Stimulated activated naive CD4-positive, alpha-beta T cell treated with Interleukin-2 at 50 U/mL for 16 hours (primary cell): ENCODE results near the gene TMEM161A.
"Not testable (repeated sequence)": the region's sequence is repeated elsewhere in the genome, so short reads cannot be mapped to it uniquely, and the experiment has no call there.

Source experiments
- DNase-seq: peaks from one replicate; lab custom pipeline; 2025; lab: John Stamatoyannopoulos, UW

TMEM161A gene

GRCh38 chr19:19155495-19156219 lies 17.4 kb upstream of the TMEM161A start:
- no peak for DNase-seq

- DNase-seq: no peak
Observed at GRCh38 chr19:19154768-19155494, 16.7 kb upstream of the TMEM161A start.

- DNase-seq: no peak
Observed at GRCh38 chr19:19152668-19153384, 14.5 kb upstream of the TMEM161A start.

GRCh38 chr19:19151418-19151817 lies 13.1 kb upstream of the TMEM161A start:
- DNase-seq: no peak

DNA sequence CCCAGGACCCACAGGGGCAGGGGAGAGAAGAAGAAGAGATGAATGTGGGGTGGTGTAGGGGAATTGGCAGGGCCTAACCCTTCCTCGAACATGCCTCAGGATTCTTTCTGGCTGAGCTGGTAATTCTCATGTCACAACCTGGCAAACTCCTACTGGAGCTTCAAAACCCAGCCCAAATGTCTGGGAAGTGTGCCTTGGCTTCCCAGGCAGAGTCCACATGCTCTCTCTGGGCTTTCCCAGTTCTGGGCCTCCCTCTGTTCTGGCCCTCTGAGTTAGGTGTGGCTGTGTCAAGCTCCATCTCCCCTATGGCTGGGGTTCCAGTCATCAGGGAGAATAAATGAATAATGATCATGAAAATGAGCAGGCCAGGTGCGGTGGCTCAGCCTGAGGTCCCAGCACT lies 11.2 kb upstream of the TMEM161A start:
- DNase-seq: no peak

GRCh38 chr19:19148504-19148903 lies 10.2 kb upstream of the TMEM161A start:
- not testable (repeated sequence) for DNase-seq

- DNase-seq: no peak
Observed at GRCh38 chr19:19147344-19147743, 9.1 kb upstream of the TMEM161A start.

DNA sequence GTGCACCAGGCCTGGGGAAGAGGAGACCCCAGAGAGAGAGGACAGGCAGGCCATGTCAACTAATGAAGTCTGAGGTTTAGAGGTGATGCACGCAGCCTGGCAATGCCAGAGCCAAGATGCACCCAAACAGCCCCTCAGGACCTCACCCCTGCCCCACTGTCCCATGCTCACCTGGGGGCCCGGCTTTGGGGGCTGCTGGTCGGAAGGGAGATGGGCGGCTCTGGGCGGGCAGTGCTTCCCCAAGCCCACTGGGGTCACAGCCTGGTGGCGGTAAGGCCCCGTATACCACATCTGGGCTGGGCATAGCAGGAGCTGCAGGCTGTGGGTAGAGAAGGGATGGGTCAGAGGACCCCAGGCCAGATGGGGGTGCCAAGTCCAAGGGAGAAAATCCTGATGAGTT lies 8.6 kb upstream of the TMEM161A start:
- no peak for DNase-seq

DNA sequence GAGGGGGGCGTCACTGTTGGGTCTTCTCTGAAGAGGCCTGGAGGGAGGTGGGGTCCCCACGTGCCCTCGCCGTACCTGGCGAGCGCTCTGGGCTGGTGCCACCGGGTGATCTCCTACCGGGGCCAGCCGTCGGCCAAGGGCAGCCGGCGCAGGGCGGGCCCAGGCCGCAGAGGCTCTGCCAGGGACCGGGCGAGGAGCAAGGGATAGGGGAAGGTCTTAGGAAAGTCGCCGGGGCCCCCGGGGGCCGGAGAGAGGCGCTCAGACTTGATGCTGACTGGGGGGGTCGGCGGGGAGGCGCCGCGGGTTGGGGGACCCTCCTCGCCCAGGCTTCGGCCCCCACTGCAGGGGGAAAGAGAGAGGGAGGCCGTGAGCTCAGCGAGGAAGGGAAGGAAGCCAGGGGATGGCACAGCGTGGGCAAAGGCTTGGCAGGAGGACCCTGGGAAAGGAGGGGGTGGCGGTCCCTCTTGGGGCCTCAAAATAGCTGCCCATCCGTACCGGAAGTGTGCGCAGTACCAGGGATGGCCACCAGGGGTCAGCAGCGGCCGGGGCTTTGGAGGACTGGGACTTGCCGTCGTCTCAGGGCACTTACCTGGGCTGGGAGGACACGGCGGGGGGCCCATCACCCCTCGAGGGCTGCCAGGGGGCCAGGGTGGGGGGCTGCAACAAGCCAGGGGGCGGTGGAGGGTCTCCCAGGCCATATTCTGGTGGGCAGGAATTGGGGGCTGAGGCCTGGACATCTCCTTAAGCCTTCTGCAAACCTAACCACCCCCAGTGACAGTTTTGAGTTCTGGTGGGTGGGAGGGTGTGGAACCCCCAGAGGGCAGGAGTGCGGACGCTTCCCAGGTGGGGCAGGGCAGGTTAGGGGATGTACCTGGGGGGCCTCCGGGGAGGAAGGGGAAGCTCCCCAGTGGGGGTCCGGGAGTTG lies 7.7 kb upstream of the TMEM161A start:
- DNase-seq: peak; percentile 77

DNA sequence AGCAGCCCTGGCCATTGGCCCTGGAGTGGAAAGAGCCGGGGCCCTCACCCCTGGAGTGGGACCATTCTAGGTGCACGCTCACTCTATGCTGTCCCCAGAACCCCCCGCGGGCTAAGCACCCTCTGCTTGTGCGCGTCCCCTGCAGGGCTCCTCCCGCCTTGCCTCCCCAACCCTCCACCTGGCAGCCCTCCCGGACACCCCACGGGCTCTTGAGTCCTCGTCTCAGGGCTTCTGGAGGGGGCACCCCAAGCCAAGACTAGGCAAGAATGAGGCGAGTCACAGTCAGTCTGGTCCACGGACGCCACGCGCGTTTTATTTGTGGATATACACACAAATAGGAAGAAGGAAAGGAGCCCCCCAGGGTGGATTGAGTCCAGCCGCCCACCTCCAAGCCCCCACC lies 7.0 kb upstream of the TMEM161A start:
- DNase-seq: no peak

- no peak for DNase-seq
Observed at GRCh38 chr19:19142347-19142746, 4.1 kb upstream of the TMEM161A start.

DNA sequence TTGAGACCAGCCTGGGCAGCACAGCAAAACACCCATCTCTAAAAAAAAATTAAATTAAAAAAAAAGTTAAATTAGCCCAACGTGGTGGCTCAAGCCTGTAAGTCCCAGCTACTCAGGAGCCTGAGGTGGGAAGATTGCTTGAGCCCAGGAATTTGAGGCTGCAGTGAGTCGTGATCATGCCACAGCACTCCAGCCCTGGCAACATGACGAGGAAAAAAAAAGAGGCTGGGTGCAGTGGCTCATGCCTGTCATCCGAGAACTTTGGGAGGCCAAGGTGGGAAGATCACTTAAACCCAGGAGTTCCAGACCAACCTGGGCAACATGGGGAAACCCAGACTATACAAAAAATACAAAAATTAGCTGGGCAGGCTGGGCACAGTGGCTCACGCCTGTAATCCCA lies 2.2 kb upstream of the TMEM161A start:
- no peak for DNase-seq

GRCh38 chr19:19139876-19140229 lies 1.6 kb upstream of the TMEM161A start:
- no peak for DNase-seq

- no peak for DNase-seq
Observed at GRCh38 chr19:19137556-19138108, 646 bp downstream of the TMEM161A start.

DNA sequence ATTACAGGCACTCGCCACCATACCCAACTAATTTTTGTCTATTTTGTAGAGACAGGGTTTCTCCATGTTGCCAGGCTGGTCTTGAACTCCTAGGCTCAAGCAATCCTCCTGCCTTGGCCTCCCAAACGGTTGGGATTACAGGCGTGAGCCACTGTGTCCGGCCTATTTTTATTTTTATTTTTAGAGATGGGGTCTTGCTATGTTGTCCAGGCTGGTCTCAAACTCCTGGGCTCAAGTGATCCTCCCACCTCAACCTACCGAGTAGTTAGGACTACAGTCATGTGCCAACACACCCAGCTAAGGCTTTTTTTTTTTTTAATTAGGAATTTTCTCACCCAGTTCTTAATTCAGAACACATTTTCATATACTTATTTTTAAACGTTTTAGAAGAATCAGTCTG lies 2.6 kb downstream of the TMEM161A start:
- DNase-seq: not testable (repeated sequence)

DNA sequence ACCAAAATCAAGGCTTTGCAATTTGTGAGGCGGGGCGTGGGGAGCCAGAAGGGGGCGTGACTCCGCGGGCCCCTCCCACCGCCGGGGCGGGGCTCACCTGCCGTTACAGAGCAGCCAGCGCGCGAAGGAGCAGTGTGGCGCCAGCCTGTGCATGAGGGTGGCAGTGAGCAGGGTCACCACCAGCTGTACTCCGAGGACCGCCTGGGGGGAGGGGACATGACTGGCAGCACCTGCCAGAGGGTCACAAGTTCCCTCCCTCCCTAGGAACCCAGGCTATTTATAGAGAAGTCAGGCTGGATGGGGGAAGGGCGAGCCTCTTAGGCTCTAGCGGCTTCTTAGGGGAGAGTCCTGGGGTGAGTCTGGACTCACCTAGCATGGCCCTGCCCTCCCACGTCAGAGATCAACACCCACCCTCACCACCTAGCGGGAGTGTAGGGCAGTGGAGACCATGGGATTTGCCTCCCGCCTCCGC lies 3.6 kb downstream of the TMEM161A start:
- peak; percentile 5 for DNase-seq

DNA sequence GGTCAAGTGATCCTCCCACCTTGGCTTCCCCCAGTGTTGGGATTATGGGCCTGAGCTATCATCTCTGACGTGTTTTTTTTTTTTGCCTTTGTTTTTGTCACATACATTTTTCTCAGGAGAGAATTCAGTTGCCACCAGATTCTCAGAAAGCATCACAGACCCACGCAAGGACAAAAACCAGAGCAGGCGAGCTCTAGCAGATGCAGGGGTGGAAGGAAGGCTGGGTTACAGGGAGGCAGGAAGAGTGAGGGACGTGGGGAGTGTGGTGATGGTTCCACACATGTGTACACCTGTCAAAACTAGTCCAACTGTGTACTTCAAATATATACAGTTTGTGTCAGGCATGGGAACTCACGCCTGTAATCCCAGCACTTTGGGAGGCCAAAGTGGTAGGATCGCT lies 4.3 kb downstream of the TMEM161A start:
- no peak for DNase-seq

- no peak for DNase-seq
Observed at GRCh38 chr19:19132912-19133311, 5.4 kb downstream of the TMEM161A start.

- no peak for DNase-seq
Observed at GRCh38 chr19:19131989-19132388, 6.3 kb downstream of the TMEM161A start.

DNA sequence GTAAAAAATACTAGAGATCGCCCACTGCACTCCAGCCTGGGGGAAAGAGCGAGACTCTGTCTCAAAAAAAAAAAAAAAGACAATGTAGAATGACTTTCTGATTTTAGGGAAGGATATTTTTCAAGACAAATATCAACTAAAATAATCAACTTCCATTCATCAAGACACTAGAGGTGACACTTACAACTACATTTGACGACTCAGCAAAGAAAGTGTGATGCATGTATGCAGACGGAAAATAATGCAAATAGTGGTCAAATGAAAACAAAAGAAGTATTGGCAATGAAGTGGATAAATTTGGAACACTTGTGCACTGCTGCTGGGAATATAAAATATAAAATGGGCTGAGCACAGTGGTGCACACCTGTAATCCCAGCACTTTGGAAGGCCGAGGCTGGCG lies 12.2 kb downstream of the TMEM161A start:
- no peak for DNase-seq

DNA sequence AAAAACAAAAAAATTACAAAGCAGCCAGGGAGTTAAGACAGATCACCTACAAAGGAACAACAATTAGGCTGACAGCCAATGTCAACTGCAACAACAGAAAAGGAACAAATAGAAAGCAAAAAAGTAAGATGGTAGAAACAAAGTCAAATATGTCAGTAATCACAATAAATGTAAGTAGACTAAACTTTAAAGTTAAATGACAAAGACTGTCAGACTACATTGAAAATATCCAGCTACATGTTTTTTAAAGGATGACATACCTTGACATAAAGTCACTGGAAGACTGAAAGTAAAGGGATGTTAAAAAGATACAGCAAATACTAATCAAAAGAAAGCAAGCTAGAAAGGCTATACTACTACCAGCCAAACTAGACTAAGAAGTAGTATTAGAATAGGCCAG lies 14.9 kb downstream of the TMEM161A start:
- no peak for DNase-seq

GRCh38 chr19:19122902-19123301 lies 15.4 kb downstream of the TMEM161A start:
- DNase-seq: no peak
